Occipital lobe (tissue), 3 donors: ENCODE results near the gene PBRM1. TPM values are rescaled to one million over a fixed set of nuclear protein-coding genes. Genes with fewer than 3 reads are reported as not detected.

Experiments used
- DNase-seq: peaks from one replicate; lab custom pipeline; 2025; lab: John Stamatoyannopoulos, UW
- small RNA-seq: library from RNA; depleted of rRNA; stranded (forward); fragments of <200 nt; gene quantifications from one replicate; pipeline ENCODE3, GENCODE V24; 2014
- total RNA-seq: library from RNA; depleted of rRNA; stranded (reverse); fragments of >200 nt; gene quantifications from one replicate; pipeline ENCODE4 v1.2.3, GENCODE V29; 2014

PBRM1 gene
- total RNA-seq, 1 donor from 2014 or later = 203 TPM

- no peak for DNase-seq
These were observed 174.2 kb downstream of the PBRM1 start for GRCh38 chr3:52511509-52511908.

- no peak for DNase-seq
These were observed 175.9 kb downstream of the PBRM1 start for GRCh38 chr3:52509753-52510328.

GRCh38 chr3:52507359-52507758 is 178.4 kb downstream of the PBRM1 start:
- no peak for DNase-seq

GRCh38 chr3:52506266-52506966 is 179.3 kb downstream of the PBRM1 start:
- no peak for DNase-seq

GRCh38 chr3:52504977-52505376 is 180.7 kb downstream of the PBRM1 start:
- DNase-seq = no peak

GRCh38 chr3:52503788-52504424 is 181.8 kb downstream of the PBRM1 start:
- no peak for DNase-seq

- no peak for DNase-seq
These were observed 182.8 kb downstream of the PBRM1 start for GRCh38 chr3:52502808-52503350.

GRCh38 chr3:52502001-52502400 is 183.7 kb downstream of the PBRM1 start:
- no peak for DNase-seq

- no peak for DNase-seq
These were observed 184.7 kb downstream of the PBRM1 start for GRCh38 chr3:52501046-52501445.

- peak; percentile 29 for DNase-seq
These were observed 187.3 kb downstream of the PBRM1 start for GRCh38 chr3:52498137-52499054.

- DNase-seq = no peak
These were observed 189.7 kb downstream of the PBRM1 start for GRCh38 chr3:52495777-52496602.

Small RNA genes lying within 50 kb of the gene (small RNA-seq; reads per million reads assigned to genes)
- gene AC006254.2 = not detected
- 1,851 reads per million, percentile 99 among the genes with 10 or more reads in this experiment for gene RF00569
- gene RF01183 = not detected
- gene RNU6-856P = not detected
- gene RNU6ATAC16P = not detected
- gene SNORD19 = 0.12 reads per million
- not detected for gene SNORD19B
- 3,900 reads per million, percentile 100 among the genes with 10 or more reads in this experiment for gene SNORD69

Other genes starting within 250 kb of the PBRM1 start
- gene SEMA3G, start 240.8 kb downstream of the PBRM1 start, total RNA-seq = 3.0 TPM
- not detected for gene TNNC1, start 231.9 kb downstream of the PBRM1 start, total RNA-seq
- gene NISCH, start 230.3 kb downstream of the PBRM1 start, total RNA-seq = 71.4 TPM
- 14.8 TPM for gene STAB1, start 190.6 kb downstream of the PBRM1 start, total RNA-seq
- 33.5 TPM for gene NT5DC2, start 152.1 kb downstream of the PBRM1 start, total RNA-seq
- gene UQCC5, start 149.3 kb downstream of the PBRM1 start, total RNA-seq = 4.1 TPM
- gene GNL3, start 119 bp upstream of the PBRM1 start, total RNA-seq = 78.8 TPM
- gene GLT8D1, start 19.9 kb upstream of the PBRM1 start, total RNA-seq = 57.9 TPM
- 29.6 TPM for gene SPCS1, start 20.2 kb upstream of the PBRM1 start, total RNA-seq
- gene NEK4, start 85.0 kb upstream of the PBRM1 start, total RNA-seq = 46.0 TPM
- 0.94 TPM for gene ITIH1, start 91.7 kb upstream of the PBRM1 start, total RNA-seq
- gene ITIH3, start 108.9 kb upstream of the PBRM1 start, total RNA-seq = 0.16 TPM
- 2.8 TPM for gene ITIH4, start 144.8 kb upstream of the PBRM1 start, total RNA-seq
- not detected for gene MUSTN1, start 149.1 kb upstream of the PBRM1 start, total RNA-seq
- 9.2 TPM for gene STIMATE, start 211.6 kb upstream of the PBRM1 start, total RNA-seq